B cell (primary cell): ENCODE results near the gene APP. TPM values are rescaled to one million over a fixed set of nuclear protein-coding genes. Genes with fewer than 3 reads are reported as not detected.

Experiments
- ATAC-seq: fragments of 200-7000 bp; cut with Tn5 transposase; one replicate; pipeline ENCODE4 v1.10.0; 2021; ENCODE audit warnings: low read depth, mild to moderate bottlenecking, moderate number of reproducible peaks, moderate library complexity
- CTCF ChIA-PET: fragments of 350-600 bp; sonication (Branson Sonifier 250); formaldehyde crosslinking; loops from one replicate; lab custom pipeline; 2021; ENCODE audit warnings: antibody characterized with exemption, inconsistent platforms; lab: Charles Lee
- POLR2A ChIA-PET: fragments of 350-600 bp; sonication (Branson Sonifier 250); formaldehyde crosslinking; loops from one replicate; lab custom pipeline; 2021; ENCODE audit warnings: antibody characterized with exemption; lab: Charles Lee
- DNase-seq: peaks from one replicate; pipeline ENCODE4 v3.0.0; 2013
- H2AFZ ChIP-seq: 2 replicates; pipeline ENCODE4 v1.6.1; 2012; ENCODE audit warnings: mild to moderate bottlenecking, low read depth, low read length; ENCODE audit not compliant: insufficient read depth, poor library complexity, severe bottlenecking
- H3K27ac ChIP-seq, 2 donors: 1 replicate in 1 of 2; 2 replicates in 1 of 2; pipeline ENCODE4 v1.5.1; 2012 to 2013; ENCODE audit warnings: low read length in 2 of 2, mild to moderate bottlenecking in 2 of 2, moderate library complexity in 1 of 2
- H3K27me3 ChIP-seq, 4 experiments: fragments of 200-600 bp in 1 of 4; sonication (generic) in 1 of 4; replicated peaks in 1 of 4; 1 replicate in 2 of 4; 2 replicates in 2 of 4; pipeline versions ENCODE4 v1.6.1 to v1.7.0; 2013 to 2016; ENCODE audit warnings: low read length in 3 of 4, mild to moderate bottlenecking in 2 of 4, mixed read lengths in 1 of 4, moderate library complexity in 1 of 4; ENCODE audit not compliant: insufficient read depth in 4 of 4, control insufficient read depth in 3 of 4; ENCODE audit errors: control extremely low read depth in 1 of 4
- H3K36me3 ChIP-seq, 2 experiments: replicated peaks in 1 of 2; 1 replicate in 1 of 2; 2 replicates in 1 of 2; pipeline versions ENCODE4 v1.6.1 to v1.7.1; 2013; ENCODE audit warnings: low read length in 1 of 2; ENCODE audit not compliant: insufficient read depth in 2 of 2, control insufficient read depth in 1 of 2; ENCODE audit errors: control extremely low read depth in 1 of 2, extremely low read depth in 1 of 2
- H3K4me1 ChIP-seq, 2 donors: fragments of 200-600 bp in 1 of 2; sonication (generic) in 1 of 2; 1 replicate in 1 of 2; 2 replicates in 1 of 2; pipeline versions ENCODE4 v1.5.1 to v1.6.1; 2013 to 2017; ENCODE audit warnings: low read length in 2 of 2; ENCODE audit not compliant: control insufficient read depth in 2 of 2, insufficient read depth in 2 of 2
- H3K4me2 ChIP-seq: replicated peaks from 2 replicates; pipeline ENCODE3; 2012; ENCODE audit warnings: mild to moderate bottlenecking, low read depth, low read length; ENCODE audit not compliant: poor library complexity, severe bottlenecking
- H3K4me3 ChIP-seq, 5 experiments: fragments of 200-600 bp in 1 of 5; sonication (generic) in 1 of 5; 1 replicate in 3 of 5; 2 replicates in 2 of 5; pipeline versions ENCODE4 v1.5.1 to v1.7.0; 2011 to 2016; ENCODE audit warnings: low read length in 4 of 5, mild to moderate bottlenecking in 4 of 5, low read depth in 2 of 5, control low read depth in 1 of 5, moderate library complexity in 1 of 5; ENCODE audit not compliant: insufficient read depth in 1 of 5; ENCODE audit errors: control extremely low read depth in 1 of 5, extremely low read depth in 1 of 5
- H3K79me2 ChIP-seq: fragments of 200-600 bp; sonication (generic); one replicate; pipeline ENCODE4 v1.6.0; 2016; ENCODE audit warnings: low read length; ENCODE audit not compliant: control insufficient read depth, insufficient read depth
- H3K9ac ChIP-seq: fragments of 200-600 bp; sonication (generic); 2 replicates; pipeline ENCODE4 v1.6.1; 2017; ENCODE audit warnings: mild to moderate bottlenecking, low read length, moderate library complexity
- H3K9me3 ChIP-seq, 3 donors: one replicate each; pipeline versions ENCODE4 v1.6.1 to v1.7.1; 2013; ENCODE audit warnings: low read length in 2 of 3; ENCODE audit not compliant: control insufficient read depth in 2 of 3, insufficient read depth in 1 of 3; ENCODE audit errors: control extremely low read depth in 1 of 3
- H4K20me1 ChIP-seq: 2 replicates; pipeline ENCODE4 v1.6.0; 2012; ENCODE audit warnings: mild to moderate bottlenecking, low read length; ENCODE audit not compliant: insufficient read depth, control insufficient read depth, poor library complexity, severe bottlenecking
- H3K27ac Mint-ChIP-seq: one replicate; pipeline ENCODE4 v1.8.0; 2021; ENCODE audit warnings: mixed read lengths
- H3K27me3 Mint-ChIP-seq: one replicate; pipeline ENCODE4 v1.8.0; 2021; ENCODE audit warnings: mixed read lengths
- H3K4me1 Mint-ChIP-seq: one replicate; pipeline ENCODE4 v1.8.0; 2021; ENCODE audit warnings: mixed read lengths
- H3K4me3 Mint-ChIP-seq: one replicate; pipeline ENCODE4 v1.8.0; 2021; ENCODE audit warnings: mixed read lengths
- H3K9me3 Mint-ChIP-seq: one replicate; pipeline ENCODE4 v1.8.0; 2022; ENCODE audit warnings: mixed read lengths; ENCODE audit not compliant: insufficient read depth
- EZH2 ChIP-seq: IDR thresholded peaks from 2 replicates; pipeline ENCODE4 v1.6.1; 2012; ENCODE audit warnings: borderline replicate concordance, low read depth, mild to moderate bottlenecking, moderate library complexity, low read length; ENCODE audit not compliant: insufficient read depth, poor library complexity, severe bottlenecking
- whole genome bisulfite sequencing: methylation state at CpG from one replicate; pipeline ENCODE4 v1.1.5; 2013; ENCODE audit warnings: missing lambda C conversion rate; ENCODE audit not compliant: insufficient coverage; 5-methylcytosine and 5-hydroxymethylcytosine counted together
- intact Hi-C: fragments of 100-400 bp; cut with micrococcal nuclease; formaldehyde crosslinking; loops from one replicate; pipeline ENCODE4 v1.10.0; 2022
- polyA plus RNA-seq: library from polyadenylated mRNA; depleted of rRNA; stranded (reverse); fragments of >200 nt; gene quantifications from 2 replicates; pipeline ENCODE4 v1.2.3, GENCODE V29; 2012
- total RNA-seq, 2 donors: library from RNA; stranded (reverse); fragments of 120-200 nt in 1 of 2; gene quantifications; 1 replicate in 1 of 2; 2 replicates in 1 of 2; pipeline versions ENCODE4 v1.2.3 to v1.2.4, GENCODE V29; 2013 to 2022
- TF ChIP-seq, protein P1 (sequence below): fragments of 200-600 bp; IDR thresholded peaks from one replicate; pipeline ENCODE4 v1.8.0; 2022; ENCODE audit warnings: antibody characterized with exemption, mild to moderate bottlenecking

Gene APP
- total and polyA plus RNA-seq, 2 donors (not counting 1 experiment from before 2014, with no cell fraction given) = 28.3 to 34.7 TPM

DNA sequence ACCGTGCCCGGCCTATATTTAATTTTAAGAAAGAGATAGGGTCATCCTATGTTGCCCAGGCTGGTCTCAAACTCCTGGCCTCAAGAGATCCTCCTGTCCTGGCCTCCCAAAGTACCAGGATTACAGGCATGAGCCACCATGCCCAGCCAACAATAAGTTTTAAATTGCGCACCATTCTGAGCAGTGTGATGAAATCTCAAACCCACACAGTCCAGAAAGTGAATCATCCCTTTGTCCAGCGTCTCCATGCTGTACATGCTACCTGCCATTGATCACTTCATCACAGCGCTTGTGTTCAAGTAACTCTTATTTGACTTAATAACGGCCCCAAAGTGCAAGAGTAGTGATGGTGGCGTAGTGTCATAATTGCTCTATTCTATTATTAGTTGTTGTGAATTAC is 75.4 kb downstream of the APP start:
- H3K79me2 ChIP-seq = peaks cover 8% of the 10 kb centered on the region
- H3K27ac Mint-ChIP-seq = no peak overlapping the region
- no peak overlapping the region for H3K4me3 Mint-ChIP-seq
- 95% methylated on average over 4 of the region's 7 CpGs for WGBS
- H3K36me3 ChIP-seq = no peaks in the 10 kb centered on the region
- no peaks in the 10 kb centered on the region for H3K27me3 ChIP-seq
- H3K9me3 ChIP-seq = no peaks in the 10 kb centered on the region
- no peak overlapping the region for H2AFZ ChIP-seq
- H3K4me3 ChIP-seq = no peak overlapping the region
- no peaks in the 10 kb centered on the region for H3K4me1 ChIP-seq
- ChIA-PET CTCF (no interaction called here), POLR2A (no interaction called here)
- intact Hi-C loops = no loop called here
- no peak overlapping the region for H3K27ac ChIP-seq
- H3K9me3 Mint-ChIP-seq = no peaks in the 10 kb centered on the region
- TF ChIP-seq, protein P1, sequence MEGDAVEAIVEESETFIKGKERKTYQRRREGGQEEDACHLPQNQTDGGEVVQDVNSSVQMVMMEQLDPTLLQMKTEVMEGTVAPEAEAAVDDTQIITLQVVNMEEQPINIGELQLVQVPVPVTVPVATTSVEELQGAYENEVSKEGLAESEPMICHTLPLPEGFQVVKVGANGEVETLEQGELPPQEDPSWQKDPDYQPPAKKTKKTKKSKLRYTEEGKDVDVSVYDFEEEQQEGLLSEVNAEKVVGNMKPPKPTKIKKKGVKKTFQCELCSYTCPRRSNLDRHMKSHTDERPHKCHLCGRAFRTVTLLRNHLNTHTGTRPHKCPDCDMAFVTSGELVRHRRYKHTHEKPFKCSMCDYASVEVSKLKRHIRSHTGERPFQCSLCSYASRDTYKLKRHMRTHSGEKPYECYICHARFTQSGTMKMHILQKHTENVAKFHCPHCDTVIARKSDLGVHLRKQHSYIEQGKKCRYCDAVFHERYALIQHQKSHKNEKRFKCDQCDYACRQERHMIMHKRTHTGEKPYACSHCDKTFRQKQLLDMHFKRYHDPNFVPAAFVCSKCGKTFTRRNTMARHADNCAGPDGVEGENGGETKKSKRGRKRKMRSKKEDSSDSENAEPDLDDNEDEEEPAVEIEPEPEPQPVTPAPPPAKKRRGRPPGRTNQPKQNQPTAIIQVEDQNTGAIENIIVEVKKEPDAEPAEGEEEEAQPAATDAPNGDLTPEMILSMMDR = no peak
- TF ChIP-seq EZH2 = no peak
- H3K9ac ChIP-seq = no peak overlapping the region
- H3K4me2 ChIP-seq = no peak overlapping the region
- DNase-seq (no peak), ATAC-seq (no peak)
- H3K27me3 Mint-ChIP-seq = no peaks in the 10 kb centered on the region
- no peaks in the 10 kb centered on the region for H3K4me1 Mint-ChIP-seq
- H4K20me1 ChIP-seq = peaks cover 4% of the 10 kb centered on the region

DNA sequence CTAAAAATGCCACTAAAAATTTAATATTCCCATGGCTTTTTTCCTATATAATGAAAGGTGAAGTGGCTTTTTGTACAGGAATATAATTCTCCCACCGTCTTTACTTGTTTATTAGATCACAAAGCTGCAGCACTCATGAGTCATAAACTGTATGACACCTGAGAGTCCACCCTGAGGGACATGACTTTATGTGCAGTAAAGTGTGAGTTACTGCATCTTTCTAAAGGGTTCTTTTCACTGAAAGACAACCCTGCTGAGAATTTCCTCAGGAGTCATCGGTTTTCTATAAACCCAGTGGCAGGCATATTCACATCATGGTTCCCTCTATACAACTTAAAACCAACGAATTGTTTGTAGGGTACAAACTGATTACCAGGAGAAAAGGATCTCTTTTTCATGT is 77.4 kb downstream of the APP start:
- ChIA-PET CTCF (no interaction called here), POLR2A (no interaction called here)
- no peaks in the 10 kb centered on the region for H3K27me3 ChIP-seq
- H3K4me3 Mint-ChIP-seq = no peak overlapping the region
- peaks cover 0 to 3% of the 10 kb centered on the region in 2 experiments for H3K36me3 ChIP-seq
- peaks cover 4% of the 10 kb centered on the region for H4K20me1 ChIP-seq
- H3K79me2 ChIP-seq = peaks cover 12% of the 10 kb centered on the region
- no peak overlapping the region for H3K4me3 ChIP-seq
- no peak overlapping the region for H3K27ac Mint-ChIP-seq
- TF ChIP-seq, protein P1 = no peak
- TF ChIP-seq EZH2 = no peak
- H3K9me3 ChIP-seq = no peaks in the 10 kb centered on the region
- H3K9me3 Mint-ChIP-seq = no peaks in the 10 kb centered on the region
- no peak overlapping the region for H3K27ac ChIP-seq
- intact Hi-C loops = no loop called here
- H3K4me1 ChIP-seq = no peaks in the 10 kb centered on the region
- no peaks in the 10 kb centered on the region for H3K4me1 Mint-ChIP-seq
- no peak overlapping the region for H2AFZ ChIP-seq
- ATAC-seq (no peak), DNase-seq (no peak)
- no peaks in the 10 kb centered on the region for H3K27me3 Mint-ChIP-seq
- no peak overlapping the region for H3K9ac ChIP-seq
- no CpG with 5 or more reads among the region's 3 CpGs for WGBS
- H3K4me2 ChIP-seq = no peak overlapping the region
